H1 (cell line): ENCODE data around the gene PID1. TPM values are rescaled to one million over a fixed set of nuclear protein-coding genes. Genes with fewer than 3 reads are reported as not detected.

Source experiments
- CBX5 ChIP-seq: fragments of 300-800, 300-1000 bp; sonication (generic); IDR thresholded peaks from 2 replicates; pipeline ENCODE4 v1.7.1; 2016; ENCODE audit warnings: antibody characterized with exemption, low read length, low read depth
- CHD7 ChIP-seq: fragments of 300-600 bp; sonication (generic); IDR thresholded peaks from 2 replicates; pipeline ENCODE4 v1.7.1; 2012; ENCODE audit warnings: low read length, moderate library complexity, mild to moderate bottlenecking, inconsistent platforms; ENCODE audit not compliant: insufficient replicate concordance
- GABPA ChIP-seq: IDR thresholded peaks from 2 replicates; pipeline ENCODE4 v1.6.1; 2011; ENCODE audit warnings: mild to moderate bottlenecking, low read length, moderate library complexity, borderline replicate concordance; ENCODE audit not compliant: insufficient read depth
- KDM1A ChIP-seq: fragments of 200-600, 300-600 bp; sonication (generic); IDR thresholded peaks from 2 replicates; pipeline ENCODE4 v1.7.1; 2016; ENCODE audit warnings: mild to moderate bottlenecking, low read length, borderline replicate concordance
- MAFK ChIP-seq: IDR thresholded peaks from 2 replicates; pipeline ENCODE4 v1.6.1; 2012; ENCODE audit warnings: low read depth, mild to moderate bottlenecking, improper control_type of control experiment, low read length
- polyA plus RNA-seq, 7 experiments: library from polyadenylated mRNA; depleted of rRNA in 3 of 7; stranded (reverse) in 5 of 7; unstranded in 2 of 7; fragments of >200 nt in 5 of 7; fragments of 200-250 nt in 2 of 7; gene quantifications; 1 replicate in 5 of 7; 2 replicates in 1 of 7; 4 replicates in 1 of 7; pipeline versions ENCODE4 v1.2.1 to v1.2.3, GENCODE V29; 2011 to 2013; ENCODE audit warnings: missing spikeins in 2 of 7, mixed read lengths in 2 of 7
- total RNA-seq: library from RNA; stranded (reverse); fragmentation: NEBNext Ultra II Directional; extraction: Animal tissue kit (Norgen Biotek cat#: 25700); gene quantifications from 2 replicates; pipeline ENCODE4 v1.2.1, GENCODE V29; 2021

The PID1 gene
- total and polyA plus RNA-seq, 2 of the 8 experiments (the other 6 are each of a cell fraction or from before 2014, with no cell fraction given) = 1.5 to 3.3 TPM

- no peak for TF ChIP-seq KDM1A
- no peak for TF ChIP-seq CBX5
- TF ChIP-seq MAFK = no peak
- no peak for TF ChIP-seq CHD7
- TF ChIP-seq GABPA = no peak
- TF ChIP-seq, all 59 proteins: peak for 0
These were observed 64.5 kb downstream of the PID1 start (continued) for GRCh38 chr2:229206548-229206947.
